Vagina (tissue), 2 donors: Measurements from ENCODE around the gene CADM1. TPM values are rescaled to one million over a fixed set of nuclear protein-coding genes. Genes with fewer than 3 reads are reported as not detected.

Experiments
- DNase-seq, 2 donors: peaks; one replicate each; pipeline ENCODE4 v3.0.0-alpha.2; 2017; ENCODE audit errors: extremely low spot score in 2 of 2
- H3K27ac ChIP-seq: fragments of 200-600 bp; sonication (generic); one replicate; pipeline ENCODE4 v1.5.1; 2019
- H3K27me3 ChIP-seq: fragments of 200-600 bp; sonication (generic); one replicate; pipeline ENCODE4 v1.5.1; 2019
- H3K36me3 ChIP-seq, 2 donors: fragments of 200-600 bp; sonication (generic); one replicate each; pipeline ENCODE4 v1.5.1; 2017 to 2019
- H3K4me1 ChIP-seq: fragments of 200-600 bp; sonication (generic); one replicate; pipeline ENCODE4 v1.5.1; 2019
- H3K4me3 ChIP-seq, 2 donors: fragments of 200-600 bp; sonication (generic); 1 replicate in 1 of 2; 2 replicates in 1 of 2; pipeline ENCODE4 v1.5.1; 2016 to 2019
- H3K9me3 ChIP-seq: fragments of 200-600 bp; sonication (generic); one replicate; pipeline ENCODE4 v1.5.1; 2019
- CTCF ChIP-seq, 3 experiments: fragments of 450-650 bp in 2 of 3; fragments of 200-600 bp in 1 of 3; sonication (generic) in 1 of 3; IDR thresholded peaks; one replicate each; pipeline ENCODE4 v1.5.1; 2017 to 2019; ENCODE audit warnings: antibody characterized with exemption in 3 of 3, mild to moderate bottlenecking in 2 of 3, moderate library complexity in 2 of 3
- POLR2A ChIP-seq, 2 donors: fragments of 450-650 bp; IDR thresholded peaks; one replicate each; pipeline ENCODE4 v1.6.1; 2017; ENCODE audit warnings: antibody characterized with exemption in 2 of 2, mild to moderate bottlenecking in 2 of 2, moderate library complexity in 2 of 2
- POLR2AphosphoS5 ChIP-seq, 2 donors: sonication (generic); formaldehyde crosslinking; IDR thresholded peaks; one replicate each; pipeline ENCODE4 v1.9.0; 2017; ENCODE audit warnings: antibody characterized with exemption in 2 of 2, mild to moderate bottlenecking in 2 of 2, low read depth in 1 of 2; ENCODE audit not compliant: insufficient read depth in 1 of 2
- intact Hi-C: fragments of 100-400 bp; cut with DNase I; formaldehyde crosslinking; loops from one replicate; pipeline ENCODE4 v1.15.1; 2023
- total RNA-seq: library from RNA; depleted of rRNA; stranded (reverse); fragments of >200 nt; gene quantifications from one replicate; pipeline ENCODE4 v1.2.3, GENCODE V29; 2016

CADM1 gene
- total RNA-seq, 1 donor from 2014 or later: 37.1 TPM

GRCh38 chr11:115366826-115367225 is 137.4 kb downstream of the CADM1 start:
- no peak overlapping the region for H3K4me3 ChIP-seq
- no peak overlapping the region for H3K27ac ChIP-seq
- DNase-seq: no peak
- H3K36me3 ChIP-seq: no peaks in the 10 kb centered on the region
- no peaks in the 10 kb centered on the region for H3K27me3 ChIP-seq
- H3K9me3 ChIP-seq: no peaks in the 10 kb centered on the region
- TF ChIP-seq POLR2A (IDR thresholded peaks at IDR 0.05) (no peak), POLR2AphosphoS5 (IDR thresholded peaks at IDR 0.05; ENCODE audit: insufficient read depth in 1 of 2, low read depth in 1 of 2) (no peak), CTCF (IDR thresholded peaks at IDR 0.05) (no peak)
- intact Hi-C loops: no loop called here
- H3K4me1 ChIP-seq: no peaks in the 10 kb centered on the region

- DNase-seq: no peak
- no peaks in the 10 kb centered on the region for H3K36me3 ChIP-seq
- intact Hi-C loops: no loop called here
- H3K27ac ChIP-seq: no peak overlapping the region
- no peaks in the 10 kb centered on the region for H3K4me1 ChIP-seq
- H3K4me3 ChIP-seq: no peak overlapping the region
- no peak for TF ChIP-seq POLR2A (IDR thresholded peaks at IDR 0.05)
- no peak for TF ChIP-seq CTCF (IDR thresholded peaks at IDR 0.05)
- TF ChIP-seq POLR2AphosphoS5 (IDR thresholded peaks at IDR 0.05; ENCODE audit: insufficient read depth in 1 of 2, low read depth in 1 of 2): no peak
- H3K9me3 ChIP-seq: no peaks in the 10 kb centered on the region
- no peaks in the 10 kb centered on the region for H3K27me3 ChIP-seq
Measured at GRCh38 chr11:115365907-115366306, 138.3 kb downstream of the CADM1 start.

GRCh38 chr11:115364896-115365295 is 139.3 kb downstream of the CADM1 start:
- TF ChIP-seq POLR2AphosphoS5 (IDR thresholded peaks at IDR 0.05; ENCODE audit: insufficient read depth in 1 of 2, low read depth in 1 of 2): no peak
- no peak for TF ChIP-seq CTCF (IDR thresholded peaks at IDR 0.05)
- no peak for TF ChIP-seq POLR2A (IDR thresholded peaks at IDR 0.05)
- Histone ChIP-seq H3K4me1 (no peaks in the 10 kb centered on the region), H3K9me3 (no peaks in the 10 kb centered on the region), H3K4me3 (no peak overlapping the region), H3K27ac (no peak overlapping the region), H3K36me3 (no peaks in the 10 kb centered on the region), H3K27me3 (no peaks in the 10 kb centered on the region)
- DNase-seq: no peak
- intact Hi-C loops: no loop called here

- H3K36me3 ChIP-seq: no peaks in the 10 kb centered on the region
- no peak for DNase-seq
- no peak overlapping the region for H3K27ac ChIP-seq
- no peak overlapping the region for H3K4me3 ChIP-seq
- no peaks in the 10 kb centered on the region for H3K9me3 ChIP-seq
- H3K4me1 ChIP-seq: no peaks in the 10 kb centered on the region
- no peaks in the 10 kb centered on the region for H3K27me3 ChIP-seq
- no peak for TF ChIP-seq CTCF (IDR thresholded peaks at IDR 0.05)
- TF ChIP-seq POLR2AphosphoS5 (IDR thresholded peaks at IDR 0.05; ENCODE audit: insufficient read depth in 1 of 2, low read depth in 1 of 2): no peak
- TF ChIP-seq POLR2A (IDR thresholded peaks at IDR 0.05): no peak
- intact Hi-C loops: no loop called here
Measured at GRCh38 chr11:115363921-115364320, 140.3 kb downstream of the CADM1 start.

GRCh38 chr11:115363426-115363825 is 140.8 kb downstream of the CADM1 start:
- no peaks in the 10 kb centered on the region for H3K36me3 ChIP-seq
- H3K27me3 ChIP-seq: no peaks in the 10 kb centered on the region
- H3K4me1 ChIP-seq: no peaks in the 10 kb centered on the region
- no peak for DNase-seq
- TF ChIP-seq POLR2AphosphoS5 (IDR thresholded peaks at IDR 0.05; ENCODE audit: insufficient read depth in 1 of 2, low read depth in 1 of 2) (no peak), CTCF (IDR thresholded peaks at IDR 0.05) (no peak), POLR2A (IDR thresholded peaks at IDR 0.05) (no peak)
- no peaks in the 10 kb centered on the region for H3K9me3 ChIP-seq
- H3K4me3 ChIP-seq: no peak overlapping the region
- intact Hi-C loops: no loop called here
- no peak overlapping the region for H3K27ac ChIP-seq
